Retinal pigment epithelial cell (primary cell): ENCODE results near the gene PPP1R37.

Experiments
- DNase-seq: peaks from one replicate; pipeline ENCODE4 v3.0.0-alpha.2; 2010; ENCODE audit warnings: low read depth
- H3K4me3 ChIP-seq: 2 replicates; pipeline ENCODE4 v1.5.1; 2011; ENCODE audit warnings: mild to moderate bottlenecking, low read length, control low read depth, moderate library complexity
- TF ChIP-seq, protein P1 (sequence below): conservative IDR thresholded peaks from 2 replicates; pipeline ENCODE4 v1.5.1; 2011; ENCODE audit warnings: low read depth, low read length, control low read depth, inconsistent platforms

The PPP1R37 gene

GRCh38 chr19:45063851-45064801 is 28.9 kb upstream of the PPP1R37 start:
- TF ChIP-seq, protein P1, sequence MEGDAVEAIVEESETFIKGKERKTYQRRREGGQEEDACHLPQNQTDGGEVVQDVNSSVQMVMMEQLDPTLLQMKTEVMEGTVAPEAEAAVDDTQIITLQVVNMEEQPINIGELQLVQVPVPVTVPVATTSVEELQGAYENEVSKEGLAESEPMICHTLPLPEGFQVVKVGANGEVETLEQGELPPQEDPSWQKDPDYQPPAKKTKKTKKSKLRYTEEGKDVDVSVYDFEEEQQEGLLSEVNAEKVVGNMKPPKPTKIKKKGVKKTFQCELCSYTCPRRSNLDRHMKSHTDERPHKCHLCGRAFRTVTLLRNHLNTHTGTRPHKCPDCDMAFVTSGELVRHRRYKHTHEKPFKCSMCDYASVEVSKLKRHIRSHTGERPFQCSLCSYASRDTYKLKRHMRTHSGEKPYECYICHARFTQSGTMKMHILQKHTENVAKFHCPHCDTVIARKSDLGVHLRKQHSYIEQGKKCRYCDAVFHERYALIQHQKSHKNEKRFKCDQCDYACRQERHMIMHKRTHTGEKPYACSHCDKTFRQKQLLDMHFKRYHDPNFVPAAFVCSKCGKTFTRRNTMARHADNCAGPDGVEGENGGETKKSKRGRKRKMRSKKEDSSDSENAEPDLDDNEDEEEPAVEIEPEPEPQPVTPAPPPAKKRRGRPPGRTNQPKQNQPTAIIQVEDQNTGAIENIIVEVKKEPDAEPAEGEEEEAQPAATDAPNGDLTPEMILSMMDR = no peak
- DNase-seq = no peak
- no peak overlapping the region for H3K4me3 ChIP-seq

GRCh38 chr19:45066921-45067661 is 25.9 kb upstream of the PPP1R37 start:
- H3K4me3 ChIP-seq = no peak overlapping the region
- TF ChIP-seq, protein P1 = no peak
- DNase-seq = no peak

DNA sequence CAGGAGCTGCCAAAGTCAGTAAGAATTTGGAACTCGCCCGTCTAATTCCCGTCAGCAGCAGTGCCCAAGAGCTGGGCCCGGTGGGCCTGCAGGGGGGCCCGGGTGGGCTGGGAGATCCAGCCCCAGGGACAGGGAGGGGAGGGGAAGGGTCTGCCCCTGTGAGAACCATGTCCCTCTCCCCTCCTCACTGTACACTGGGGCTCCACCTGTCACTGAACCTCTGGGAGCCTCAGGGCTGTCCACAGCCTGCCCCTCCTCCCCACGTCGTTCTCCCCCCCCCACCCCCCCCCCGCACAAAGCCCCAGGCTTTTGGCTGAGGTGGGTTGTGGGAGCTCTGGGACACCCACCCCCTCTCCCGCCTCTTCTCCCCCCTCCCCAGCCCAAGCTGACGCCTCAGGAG is 24.9 kb upstream of the PPP1R37 start:
- DNase-seq = no peak
- TF ChIP-seq, protein P1 = no peak
- H3K4me3 ChIP-seq = no peak overlapping the region

DNA sequence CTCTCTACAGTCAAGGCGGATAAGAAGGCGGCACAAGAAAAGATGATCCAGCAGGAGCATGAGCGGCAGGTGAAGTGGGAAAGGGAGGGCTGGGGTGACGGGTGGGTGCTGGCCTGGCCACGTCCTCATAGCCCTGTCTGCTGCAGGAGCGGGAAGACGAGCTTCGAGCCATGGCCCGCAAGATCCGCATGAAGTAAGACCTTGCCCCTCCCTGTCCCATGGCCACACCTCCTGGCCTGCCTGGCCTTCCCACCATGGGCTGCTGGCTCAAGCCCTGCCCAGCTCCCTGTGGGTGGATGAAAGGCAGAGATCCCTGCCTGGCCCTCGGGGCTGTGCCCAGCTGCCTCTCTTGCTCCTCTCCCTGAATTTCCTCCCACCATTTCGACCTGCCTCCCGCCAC is 23.9 kb upstream of the PPP1R37 start:
- no peak overlapping the region for H3K4me3 ChIP-seq
- no peak for DNase-seq
- TF ChIP-seq, protein P1 = no peak

DNA sequence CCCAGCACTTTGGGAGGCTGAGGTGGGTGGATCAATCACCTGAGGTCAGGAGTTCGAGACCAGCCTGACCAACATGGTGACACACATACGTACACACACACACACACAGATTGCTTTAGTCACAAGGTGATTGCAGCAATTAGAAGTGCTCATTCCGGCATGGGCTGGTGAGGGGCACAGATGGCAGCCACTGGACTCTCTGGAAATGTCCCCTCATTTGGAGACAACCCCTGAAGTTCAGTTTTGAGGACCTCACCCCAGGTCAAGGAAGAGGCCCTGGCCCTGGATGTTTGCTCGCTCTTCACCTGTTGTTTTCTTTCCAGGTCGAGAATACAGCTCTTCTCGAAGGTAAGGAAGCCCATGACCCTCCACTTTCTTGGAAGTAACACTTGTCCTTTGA is 22.8 kb upstream of the PPP1R37 start:
- DNase-seq = no peak
- no peak overlapping the region for H3K4me3 ChIP-seq
- TF ChIP-seq, protein P1 = no peak

- no peak overlapping the region for H3K4me3 ChIP-seq
- no peak for DNase-seq
- TF ChIP-seq, protein P1 = no peak
Observed at GRCh38 chr19:45070861-45071544, 22.0 kb upstream of the PPP1R37 start.
